ENCODE results near the gene PTDSS2.

The PTDSS2 gene

GRCh38 chr11:457111-457760 is 7.2 kb downstream of the PTDSS2 start:
- no peak overlapping the region for H3K4me3 ChIP-seq (ENCODE audit: low read depth, low read length)
- ChIA-PET POLR2A (interaction anchor here (0.6 kb wide), 1 partner anchor 39 kb away, joined by 3 read pairs; no protein-coding TSS in a partner anchor), CTCF (no interaction called here)
- no peak for DNase-seq (ENCODE audit: low read depth, low spot score)
- TF ChIP-seq CTCF (IDR thresholded peaks at IDR 0.05; ENCODE audit: insufficient read depth, low read length, missing control alignments) = no peak

GRCh38 chr11:459511-460220 is 9.6 kb downstream of the PTDSS2 start:
- no peak overlapping the region for H3K4me3 ChIP-seq (ENCODE audit: low read depth, low read length)
- DNase-seq (ENCODE audit: low read depth, low spot score) = no peak
- ChIA-PET CTCF (interaction anchor here (1.1 to 2.0 kb wide), 2 partner anchors 9 to 11 kb away, joined by 3 to 8 read pairs; partner anchors contain the start of gene PTDSS2), POLR2A (no interaction called here)
- no peak for TF ChIP-seq CTCF (IDR thresholded peaks at IDR 0.05; ENCODE audit: insufficient read depth, low read length, missing control alignments)

- DNase-seq (ENCODE audit: low read depth, low spot score) = no peak
- POLR2A ChIA-PET = interaction anchor here (1.1 kb wide), 1 partner anchor 13 kb away, joined by 3 read pairs; no protein-coding TSS in a partner anchor
- TF ChIP-seq CTCF (IDR thresholded peaks at IDR 0.05; ENCODE audit: insufficient read depth, low read length, missing control alignments) = no peak
- H3K4me3 ChIP-seq (ENCODE audit: low read depth, low read length) = no peak overlapping the region
- CTCF ChIA-PET = interaction anchor here (0.9 to 2.0 kb wide), 4 partner anchors 10 to 13 kb away, joined by 3 to 8 read pairs (median 4); partner anchors contain the start of gene PTDSS2
Measured at GRCh38 chr11:460331-461199, 10.5 kb downstream of the PTDSS2 start.

GRCh38 chr11:461626-462025 is 11.5 kb downstream of the PTDSS2 start:
- no peak overlapping the region for H3K4me3 ChIP-seq (ENCODE audit: low read depth, low read length)
- TF ChIP-seq CTCF (IDR thresholded peaks at IDR 0.05; ENCODE audit: insufficient read depth, low read length, missing control alignments) = no peak
- CTCF ChIA-PET = interaction anchor here (0.8 to 1.1 kb wide), 3 partner anchors 11 to 14 kb away, joined by 3 to 4 read pairs (median 3); no protein-coding TSS in a partner anchor
- POLR2A ChIA-PET = interaction anchor here (1.1 kb wide), 1 partner anchor 14 kb away, joined by 3 read pairs; no protein-coding TSS in a partner anchor
- no peak for DNase-seq (ENCODE audit: low read depth, low spot score)

- no peak for TF ChIP-seq CTCF (IDR thresholded peaks at IDR 0.05; ENCODE audit: insufficient read depth, low read length, missing control alignments)
- POLR2A ChIA-PET = interaction anchor here (1.1 kb wide), 1 partner anchor 14 kb away, joined by 3 read pairs; no protein-coding TSS in a partner anchor
- H3K4me3 ChIP-seq (ENCODE audit: low read depth, low read length) = no peak overlapping the region
- DNase-seq (ENCODE audit: low read depth, low spot score) = no peak
- CTCF ChIA-PET = interaction anchor here (0.8 to 1.6 kb wide), 3 partner anchors 12 to 19 kb away, joined by 3 to 4 read pairs (median 3); no protein-coding TSS in a partner anchor
Measured at GRCh38 chr11:462107-462890, 12.2 kb downstream of the PTDSS2 start.

Data from AG04449 (cell line).